Measurements from ENCODE around the gene ARHGAP25.

GRCh38 chr2:68708629-68709028 lies 26.0 kb upstream of the ARHGAP25 start:
- TF ChIP-seq CTCF (optimal IDR thresholded peaks at IDR 0.05 in 1 of 3, IDR thresholded peaks at IDR 0.05 in 1 of 3, conservative IDR thresholded peaks at IDR 0.05 in 1 of 3; ENCODE audit: extremely low read depth in 1 of 3, insufficient read depth in 2 of 3, low read length in 3 of 3) (no peak), EZH2 (IDR thresholded peaks at IDR 0.05; ENCODE audit: low read length) (no peak)

All from keratinocyte (primary cell).